Thyroid gland (tissue), 4 donors: Measurements from ENCODE around the gene TTC36. TPM values are rescaled to one million over a fixed set of nuclear protein-coding genes. Genes with fewer than 3 reads are reported as not detected.

Source experiments
- DNase-seq, 2 donors: peaks; one replicate each; pipeline ENCODE4 v3.0.0-alpha.2; 2019
- H3K27ac ChIP-seq, 3 donors: fragments of 200-600 bp; sonication (generic); 1 replicate in 2 of 3; 2 replicates in 1 of 3; pipeline ENCODE4 v1.5.1; 2016 to 2019; ENCODE audit warnings: mild to moderate bottlenecking in 1 of 3, moderate library complexity in 1 of 3
- H3K27me3 ChIP-seq: fragments of 200-600 bp; sonication (generic); one replicate; pipeline ENCODE4 v1.5.1; 2019
- H3K36me3 ChIP-seq, 2 donors: fragments of 200-600 bp; sonication (generic); one replicate each; pipeline ENCODE4 v1.5.1; 2016 to 2019
- H3K4me1 ChIP-seq, 2 donors: fragments of 200-600 bp; sonication (generic); one replicate each; pipeline ENCODE4 v1.5.1; 2017 to 2019
- H3K4me3 ChIP-seq, 3 donors: fragments of 200-600 bp; sonication (generic); replicated peaks in 1 of 3; 1 replicate in 2 of 3; 2 replicates in 1 of 3; pipeline ENCODE4 v1.5.1; 2016; ENCODE audit warnings: mild to moderate bottlenecking in 1 of 3
- H3K9me3 ChIP-seq: fragments of 200-600 bp; sonication (generic); one replicate; pipeline ENCODE4 v1.5.1; 2017
- POLR2A ChIP-seq, 2 donors: fragments of 450-650 bp; IDR thresholded peaks; one replicate each; pipeline ENCODE4 v1.6.1; 2017; ENCODE audit warnings: antibody characterized with exemption in 2 of 2, mild to moderate bottlenecking in 2 of 2, moderate library complexity in 1 of 2
- WGBS, 2 donors: methylation state at CpG; one replicate each; pipeline ENCODE4 v1.1.5; 2017; 5-methylcytosine and 5-hydroxymethylcytosine counted together
- intact Hi-C: fragments of 100-400 bp; cut with DNase I; formaldehyde crosslinking; loops from one replicate; pipeline ENCODE4 v1.15.1; 2023
- total RNA-seq, 4 donors: library from RNA; depleted of rRNA; stranded (reverse); fragments of >200 nt; gene quantifications; one replicate each; pipeline ENCODE4 v1.2.3, GENCODE V29; 2016
- TF ChIP-seq, protein P1 (sequence below), 6 experiments: fragments of 200-600 bp in 3 of 6; fragments of 450-650 bp in 3 of 6; sonication (generic) in 3 of 6; IDR thresholded peaks; one replicate each; pipeline ENCODE4 v1.5.1; 2016 to 2019; ENCODE audit warnings: antibody characterized with exemption in 6 of 6, mild to moderate bottlenecking in 2 of 6, inconsistent platforms in 1 of 6, moderate library complexity in 1 of 6

Gene TTC36
- total RNA-seq, 4 donors from 2014 or later = 0.78 to 4.9 TPM; not detected in 2

DNA sequence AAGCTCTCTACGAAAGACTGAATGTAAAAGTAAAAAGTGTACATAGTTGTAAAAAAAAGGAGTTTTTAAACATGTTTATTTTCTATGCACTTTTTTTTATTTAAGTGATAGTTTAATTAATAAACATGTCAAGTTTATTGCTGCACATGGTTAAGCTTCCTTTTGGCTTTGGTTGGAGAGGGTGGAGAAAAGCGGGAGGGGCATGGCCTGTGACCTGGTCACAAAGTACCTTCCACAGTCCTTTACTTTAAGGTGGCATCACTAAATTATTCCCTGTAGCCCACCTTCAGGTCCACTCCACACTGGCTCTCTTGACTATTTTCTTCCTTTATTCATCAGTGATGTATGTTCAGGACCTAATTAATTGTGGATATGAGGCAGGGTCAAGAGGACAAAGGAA lies 586 bp upstream of the TTC36 start:
- TF ChIP-seq POLR2A (IDR thresholded peaks at IDR 0.05) = no peak
- Histone ChIP-seq H3K36me3 (peaks cover 18 to 22% of the 10 kb centered on the region in 2 donors), H3K27ac (no peak overlapping the region), H3K9me3 (no peaks in the 10 kb centered on the region), H3K27me3 (no peaks in the 10 kb centered on the region), H3K4me3 (no peak overlapping the region), H3K4me1 (peaks cover 18 to 28% of the 10 kb centered on the region in 2 donors)
- intact Hi-C loops = no loop called here
- 89 to 92% methylated on average over 2 of the region's 2 CpGs for WGBS, 2 donors
- no peak for DNase-seq

DNA sequence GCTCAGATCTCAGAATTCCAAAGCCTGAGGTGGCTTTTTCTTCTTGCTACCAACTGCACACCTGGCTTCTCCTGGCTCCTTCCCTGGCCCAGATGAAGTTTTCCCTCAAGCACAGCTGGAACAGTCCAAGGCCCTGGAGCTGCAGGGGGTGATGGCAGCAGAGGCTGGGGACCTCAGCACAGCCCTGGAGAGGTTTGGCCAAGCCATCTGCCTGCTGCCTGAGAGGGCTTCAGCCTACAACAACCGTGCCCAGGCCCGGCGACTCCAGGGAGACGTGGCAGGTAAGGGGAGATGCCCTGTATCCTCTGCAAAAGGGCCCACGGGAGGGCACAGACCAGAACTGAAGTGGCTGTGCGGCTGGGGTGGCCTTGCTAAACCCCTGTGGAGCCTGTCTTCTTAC lies 1.2 kb downstream of the TTC36 start:
- Histone ChIP-seq H3K9me3 (no peaks in the 10 kb centered on the region), H3K27me3 (no peaks in the 10 kb centered on the region), H3K36me3 (peaks cover 0 to 10% of the 10 kb centered on the region in 2 donors), H3K4me3 (no peak overlapping the region), H3K27ac (no peak overlapping the region), H3K4me1 (peaks cover 22 to 33% of the 10 kb centered on the region in 2 donors)
- intact Hi-C loops = no loop called here
- TF ChIP-seq, protein P1, sequence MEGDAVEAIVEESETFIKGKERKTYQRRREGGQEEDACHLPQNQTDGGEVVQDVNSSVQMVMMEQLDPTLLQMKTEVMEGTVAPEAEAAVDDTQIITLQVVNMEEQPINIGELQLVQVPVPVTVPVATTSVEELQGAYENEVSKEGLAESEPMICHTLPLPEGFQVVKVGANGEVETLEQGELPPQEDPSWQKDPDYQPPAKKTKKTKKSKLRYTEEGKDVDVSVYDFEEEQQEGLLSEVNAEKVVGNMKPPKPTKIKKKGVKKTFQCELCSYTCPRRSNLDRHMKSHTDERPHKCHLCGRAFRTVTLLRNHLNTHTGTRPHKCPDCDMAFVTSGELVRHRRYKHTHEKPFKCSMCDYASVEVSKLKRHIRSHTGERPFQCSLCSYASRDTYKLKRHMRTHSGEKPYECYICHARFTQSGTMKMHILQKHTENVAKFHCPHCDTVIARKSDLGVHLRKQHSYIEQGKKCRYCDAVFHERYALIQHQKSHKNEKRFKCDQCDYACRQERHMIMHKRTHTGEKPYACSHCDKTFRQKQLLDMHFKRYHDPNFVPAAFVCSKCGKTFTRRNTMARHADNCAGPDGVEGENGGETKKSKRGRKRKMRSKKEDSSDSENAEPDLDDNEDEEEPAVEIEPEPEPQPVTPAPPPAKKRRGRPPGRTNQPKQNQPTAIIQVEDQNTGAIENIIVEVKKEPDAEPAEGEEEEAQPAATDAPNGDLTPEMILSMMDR (IDR thresholded peaks at IDR 0.05) = no peak
- TF ChIP-seq POLR2A (IDR thresholded peaks at IDR 0.05) = no peak
- 40 to 91% methylated on average over 1 to 5 of the region's 6 CpGs for WGBS, 2 donors
- DNase-seq = no peak

DNA sequence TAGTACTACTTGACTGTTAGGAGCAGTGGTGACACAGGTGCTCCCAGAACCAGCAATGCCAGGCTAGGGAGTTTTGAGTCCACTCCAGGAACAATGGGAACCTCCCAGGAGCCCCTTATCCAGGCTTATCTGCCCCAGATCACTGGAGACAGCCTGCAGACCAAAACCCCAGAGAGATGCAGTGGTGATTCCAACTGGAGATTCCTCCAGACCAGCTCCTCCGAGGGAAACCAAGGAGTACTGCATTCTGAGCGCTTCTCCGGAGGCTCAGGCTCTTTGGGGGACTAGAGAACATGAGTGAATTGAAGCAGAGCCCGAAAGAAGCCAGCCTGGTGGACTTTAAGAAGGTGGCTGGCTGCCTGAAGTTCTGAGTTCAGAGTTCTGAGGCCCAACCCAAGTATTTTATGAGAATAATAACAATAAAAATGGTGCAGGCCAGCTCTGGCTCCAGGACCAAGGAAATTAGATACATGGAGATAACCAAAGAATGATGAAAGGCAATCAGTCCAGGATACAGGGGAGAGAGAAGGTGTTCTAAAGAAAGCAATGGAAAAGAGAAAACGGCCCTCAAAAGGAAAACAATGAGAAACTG lies 2.4 kb downstream of the TTC36 start:
- no peak for TF ChIP-seq POLR2A (IDR thresholded peaks at IDR 0.05)
- TF ChIP-seq, protein P1 (IDR thresholded peaks at IDR 0.05) = no peak
- peaks cover 0 to 2% of the 10 kb centered on the region in 2 donors for H3K36me3 ChIP-seq
- intact Hi-C loops = no loop called here

DNA sequence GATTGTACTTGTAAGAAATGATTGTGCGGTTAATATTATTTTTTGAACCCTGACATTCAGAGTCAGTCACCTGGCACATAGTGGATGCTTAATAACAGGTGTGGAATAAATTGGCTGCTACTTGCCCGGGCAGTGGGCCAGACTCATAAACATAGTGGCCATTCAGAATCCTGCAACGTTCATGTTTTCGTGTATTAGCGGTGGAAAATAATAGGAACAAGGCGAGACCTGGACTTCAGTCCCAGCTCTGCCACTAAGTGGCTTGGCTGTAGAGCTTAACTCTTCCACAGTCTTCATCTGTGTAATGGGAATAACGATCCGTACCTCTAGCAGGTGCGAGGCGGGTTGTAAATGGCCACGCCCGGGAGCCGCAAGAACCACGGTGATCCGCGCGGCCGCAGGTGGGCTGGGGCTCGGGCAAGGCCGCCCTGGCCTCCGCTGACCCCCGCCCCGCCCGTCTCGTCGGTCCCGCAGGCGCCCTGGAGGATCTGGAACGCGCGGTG lies 3.0 kb downstream of the TTC36 start:
- DNase-seq = peak in 1 of 2 donors; percentile 11
- peaks cover 22 to 33% of the 10 kb centered on the region in 2 donors for H3K4me1 ChIP-seq
- no peaks in the 10 kb centered on the region for H3K9me3 ChIP-seq
- H3K4me3 ChIP-seq = peak overlapping the region; percentile 53 to 85 (median 78)
- peak overlapping the region in 2 of 3 donors; percentile 66 to 77 for H3K27ac ChIP-seq
- TF ChIP-seq, protein P1 (IDR thresholded peaks at IDR 0.05) = no peak
- TF ChIP-seq POLR2A (IDR thresholded peaks at IDR 0.05) = no peak
- H3K27me3 ChIP-seq = no peaks in the 10 kb centered on the region
- no peaks in the 10 kb centered on the region for H3K36me3 ChIP-seq
- intact Hi-C loops = no loop called here
- WGBS, 2 donors = 4 to 8% methylated on average over 12 to 19 of the region's 31 CpGs

More for the DNA sequence above, 2.4 kb downstream of the TTC36 start:
- peak overlapping the region in 1 of 3 donors; percentile 85 for H3K4me3 ChIP-seq
- H3K9me3 ChIP-seq = no peaks in the 10 kb centered on the region
- H3K27me3 ChIP-seq = no peaks in the 10 kb centered on the region
- no peak for DNase-seq
- 53 to 63% methylated on average over 4 to 5 of the region's 5 CpGs for WGBS, 2 donors
- H3K4me1 ChIP-seq = peaks cover 22 to 33% of the 10 kb centered on the region in 2 donors
- H3K27ac ChIP-seq = no peak overlapping the region

DNA sequence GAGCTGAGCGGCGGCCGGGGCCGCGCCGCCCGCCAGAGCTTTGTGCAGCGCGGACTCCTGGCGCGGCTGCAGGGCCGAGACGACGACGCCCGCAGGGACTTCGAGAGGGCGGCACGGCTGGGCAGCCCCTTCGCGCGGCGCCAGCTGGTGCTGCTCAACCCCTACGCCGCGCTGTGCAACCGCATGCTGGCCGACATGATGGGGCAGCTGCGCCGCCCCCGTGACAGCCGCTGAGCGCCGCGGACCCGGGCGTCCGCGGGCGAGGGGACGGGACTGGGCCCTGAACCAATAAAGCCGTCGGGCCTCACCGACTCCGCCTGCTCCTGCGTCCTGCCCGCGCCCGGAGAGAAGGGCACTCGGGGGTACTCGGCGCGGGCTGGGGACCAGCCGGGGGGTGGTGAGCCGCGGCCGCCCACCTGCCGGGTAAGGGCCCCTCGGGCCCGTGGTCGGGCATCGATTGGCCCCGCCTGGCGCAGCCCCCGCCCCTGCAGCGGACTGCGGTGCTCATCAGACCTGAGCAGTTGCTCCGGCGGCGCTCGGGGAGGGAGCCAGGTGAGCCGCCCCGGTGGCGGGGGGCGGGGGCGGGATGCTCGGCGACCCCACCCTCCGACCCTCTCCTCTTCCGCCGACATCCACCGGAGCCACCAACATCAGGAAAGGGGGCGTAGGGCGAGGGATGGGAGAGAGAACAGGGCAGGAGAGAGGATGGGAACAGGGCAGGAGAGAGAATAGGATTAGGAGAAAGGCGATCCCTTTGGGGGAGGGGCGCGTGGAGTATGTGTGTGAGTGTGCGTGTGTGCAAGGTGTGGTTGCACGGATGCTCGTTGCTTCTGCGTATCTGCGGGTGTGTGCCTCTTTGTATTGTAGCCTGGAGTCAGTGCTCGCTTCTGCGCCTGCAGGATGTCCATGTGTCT lies 3.7 kb downstream of the TTC36 start, which contains the start of gene TMEM25:
TMEM25 (plus strand) TSS at position 510 of the 914 bp plus-strand sequence. CDS start 610 bp downstream, outside the sequence.
- TF ChIP-seq, protein P1 (IDR thresholded peaks at IDR 0.05) = no peak
- peak in 1 of 2 donors; percentile 54 for TF ChIP-seq POLR2A (IDR thresholded peaks at IDR 0.05)
- DNase-seq = peak; percentile 72 to 74
- H3K4me3 ChIP-seq = peak within 1 kb of the TSS; percentile 53 to 85 (median 78)
- no peaks in the 10 kb centered on the region for H3K27me3 ChIP-seq
- peak within 1 kb of the TSS in 2 of 3 donors; percentile 66 to 77 for H3K27ac ChIP-seq
- WGBS, 2 donors = 3% methylated on average over 28 to 32 of the region's 94 CpGs
- intact Hi-C loops = no loop called here
- H3K9me3 ChIP-seq = no peaks in the 10 kb centered on the region
- H3K36me3 ChIP-seq = no peaks in the 10 kb centered on the region
- H3K4me1 ChIP-seq = peaks cover 22 to 33% of the 10 kb centered on the region in 2 donors
